ENCODE data around the gene AMDHD2.
"Not testable (repeated sequence)": the region's sequence is repeated elsewhere in the genome, so short reads cannot be mapped to it uniquely, and the experiment has no call there.

The AMDHD2 gene

GRCh38 chr16:2535625-2536013, 15.4 kb downstream of the AMDHD2 start:
- DNase-seq, result no peak

GRCh38 chr16:2537451-2538379, 17.5 kb downstream of the AMDHD2 start, which contains the start of gene PDPK1:
PDPK1 (plus strand) TSS chr16:2538021; CDS start chr16:2538113, 92 bp downstream.
- DNase-seq, result peak; percentile 95

GRCh38 chr16:2539192-2539844, 19.1 kb downstream of the AMDHD2 start:
- DNase-seq, result peak; percentile 54

- peak; percentile 43 for DNase-seq
These were observed 19.8 kb downstream of the AMDHD2 start for GRCh38 chr16:2539845-2540458.

- not testable (repeated sequence) for DNase-seq
These were observed 20.7 kb downstream of the AMDHD2 start for GRCh38 chr16:2540912-2541311.

GRCh38 chr16:2541409-2541808, 21.2 kb downstream of the AMDHD2 start:
- not testable (repeated sequence) for DNase-seq

- not testable (repeated sequence) for DNase-seq
These were observed 23.6 kb downstream of the AMDHD2 start for GRCh38 chr16:2543771-2544170.

- DNase-seq, result not testable (repeated sequence)
These were observed 30.2 kb downstream of the AMDHD2 start for GRCh38 chr16:2550283-2550878.

- DNase-seq, result not testable (repeated sequence)
These were observed 31.3 kb downstream of the AMDHD2 start for GRCh38 chr16:2551420-2551889.

GRCh38 chr16:2554709-2555425, 34.7 kb downstream of the AMDHD2 start:
- DNase-seq, result not testable (repeated sequence)

GRCh38 chr16:2557150-2557549, 37.0 kb downstream of the AMDHD2 start:
- not testable (repeated sequence) for DNase-seq

- not testable (repeated sequence) for DNase-seq
These were observed 40.1 kb downstream of the AMDHD2 start for GRCh38 chr16:2560131-2560797.

GRCh38 chr16:2560798-2561133, 40.6 kb downstream of the AMDHD2 start:
- DNase-seq, result not testable (repeated sequence)

GRCh38 chr16:2567506-2567905, 47.3 kb downstream of the AMDHD2 start:
- not testable (repeated sequence) for DNase-seq

- not testable (repeated sequence) for DNase-seq
These were observed 48.4 kb downstream of the AMDHD2 start for GRCh38 chr16:2568573-2568972.

- not testable (repeated sequence) for DNase-seq
These were observed 52.5 kb downstream of the AMDHD2 start for GRCh38 chr16:2572704-2573103.

GRCh38 chr16:2575839-2576238, 55.7 kb downstream of the AMDHD2 start:
- not testable (repeated sequence) for DNase-seq

GRCh38 chr16:2577044-2577443, 56.9 kb downstream of the AMDHD2 start:
- not testable (repeated sequence) for DNase-seq

- DNase-seq, result not testable (repeated sequence)
These were observed 58.7 kb downstream of the AMDHD2 start for GRCh38 chr16:2578905-2579304.

GRCh38 chr16:2580143-2580542, 60.0 kb downstream of the AMDHD2 start:
- DNase-seq, result peak; percentile 65

- not testable (repeated sequence) for DNase-seq
These were observed 60.6 kb downstream of the AMDHD2 start for GRCh38 chr16:2580818-2581217.

All from hematopoietic multipotent progenitor cell treated with erythropoietin and hydrocortisone succinate and interleukin-3 and kit ligand, for 6 days (in vitro differentiated cells).